T-helper 17 cell (primary cell): ENCODE data around the gene SEC24C. TPM values are rescaled to one million over a fixed set of nuclear protein-coding genes. Genes with fewer than 3 reads are reported as not detected.

ENCODE experiments used
- ATAC-seq: fragments of 150-1000 bp; cut with Tn5 transposase; 2 replicates; pipeline ENCODE4 v1.10.0; 2021; ENCODE audit warnings: mild to moderate bottlenecking, moderate library complexity
- DNase-seq, 3 donors: peaks; one replicate each; pipeline versions ENCODE4 v3.0.0 to v3.0.0-alpha.2; 2020 to 2021
- H3K9me3 ChIP-seq: one replicate; pipeline ENCODE4 v1.7.0; 2013; ENCODE audit warnings: low read length, mild to moderate bottlenecking; ENCODE audit not compliant: control insufficient read depth, poor library complexity, severe bottlenecking
- H3K27ac Mint-ChIP-seq: one replicate; pipeline ENCODE4 v1.8.0; 2022; ENCODE audit warnings: mild to moderate bottlenecking, moderate library complexity, mixed read lengths
- H3K27me3 Mint-ChIP-seq: one replicate; pipeline ENCODE4 v1.8.0; 2022; ENCODE audit warnings: mixed read lengths
- H3K36me3 Mint-ChIP-seq: one replicate; pipeline ENCODE4 v1.8.0; 2022; ENCODE audit warnings: low read depth, mixed read lengths
- H3K4me1 Mint-ChIP-seq: one replicate; pipeline ENCODE4 v1.8.0; 2022; ENCODE audit warnings: mild to moderate bottlenecking, mixed read lengths
- H3K4me3 Mint-ChIP-seq: one replicate; pipeline ENCODE4 v1.8.0; 2022; ENCODE audit warnings: mild to moderate bottlenecking, moderate library complexity, mixed read lengths
- total RNA-seq, 4 donors: library from RNA in 2 of 4; stranded (reverse) in 2 of 4; gene quantifications; one replicate each; pipeline ENCODE4 v1.2.3 and lab custom pipeline; 2022 to 2026

Gene SEC24C
- total RNA-seq, 2 donors from 2014 or later: 85.0 to 85.5 TPM

DNA sequence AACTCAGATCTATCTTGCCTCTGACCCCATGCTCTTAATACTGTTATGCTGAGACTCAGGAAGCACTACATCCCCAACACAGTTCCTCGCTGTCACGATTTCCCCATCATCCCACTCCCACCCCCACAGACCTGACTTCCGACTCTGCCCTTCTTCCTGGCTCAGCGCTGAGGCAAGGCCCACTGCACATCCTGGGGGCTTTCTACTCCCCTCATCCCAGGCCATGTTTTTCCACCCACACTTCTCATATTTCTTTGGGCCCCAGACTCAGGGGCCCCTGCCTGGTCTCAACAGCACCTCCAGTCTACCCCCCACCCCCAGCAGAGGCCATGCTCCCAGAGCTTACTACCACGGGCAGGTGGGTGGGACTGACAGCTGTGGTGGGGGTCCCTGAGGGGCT is 74.9 kb downstream of the SEC24C start:
- no peaks in the 10 kb centered on the region for H3K36me3 Mint-ChIP-seq
- H3K9me3 ChIP-seq: no peaks in the 10 kb centered on the region
- H3K4me1 Mint-ChIP-seq: peaks cover 10% of the 10 kb centered on the region
- H3K27me3 Mint-ChIP-seq: no peaks in the 10 kb centered on the region
- no peak for DNase-seq
- H3K27ac Mint-ChIP-seq: no peak overlapping the region
- ATAC-seq: no peak
- no peak overlapping the region for H3K4me3 Mint-ChIP-seq

DNA sequence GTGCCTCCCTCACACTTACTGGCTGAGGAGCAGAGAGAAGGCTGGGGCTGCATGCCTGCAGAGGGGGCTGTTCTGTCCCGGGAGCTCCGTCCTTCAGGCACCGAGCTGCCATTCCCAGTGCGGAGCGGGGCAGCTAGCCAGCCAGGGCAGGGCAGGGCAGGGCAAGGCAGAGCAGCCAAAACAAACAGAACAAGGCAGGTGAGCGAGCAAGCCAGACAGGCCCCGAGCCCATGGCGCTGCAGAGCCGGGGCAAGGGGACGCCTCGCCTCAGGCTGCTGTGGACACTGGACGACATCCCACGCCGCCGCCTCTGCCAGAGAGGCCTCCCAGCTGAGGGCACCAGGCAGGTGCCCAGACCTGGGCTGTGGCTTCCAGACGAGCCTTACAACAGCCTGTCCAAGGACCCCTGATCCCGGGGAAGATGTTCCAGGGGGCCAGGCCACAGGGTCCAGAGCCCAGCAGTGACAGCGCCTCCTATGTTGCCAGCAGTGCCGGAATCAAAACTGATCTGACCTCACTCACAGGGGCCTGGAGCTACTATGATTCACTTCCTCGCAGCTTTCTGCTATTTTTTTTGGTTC is 75.4 kb downstream of the SEC24C start:
- no peaks in the 10 kb centered on the region for H3K9me3 ChIP-seq
- Mint-ChIP-seq H3K4me1 (peaks cover 10% of the 10 kb centered on the region), H3K27me3 (no peaks in the 10 kb centered on the region), H3K27ac (no peak overlapping the region), H3K36me3 (no peaks in the 10 kb centered on the region), H3K4me3 (no peak overlapping the region)
- no peak for DNase-seq
- no peak for ATAC-seq

Other genes with a start within 250 kb of the SEC24C start
- 10 to 100 TPM; 31.8 to 37.4 TPM for gene PPP3CB, start 248.3 kb upstream of the SEC24C start, total RNA-seq
- 1 to 10 TPM; 3.6 TPM for gene USP54, start 153.0 kb upstream of the SEC24C start, total RNA-seq
- not detected for gene MYOZ1, start 102.9 kb upstream of the SEC24C start, total RNA-seq
- gene SYNPO2L, start 88.3 kb upstream of the SEC24C start, total RNA-seq: under 1 TPM in 1 of 2 donors, not detected in 1; 0.08 TPM
- gene AGAP5, start 46.3 kb upstream of the SEC24C start, total RNA-seq: 1 to 10 TPM; 7.7 to 8.2 TPM
- gene CHCHD1, start 37.7 kb downstream of the SEC24C start, total RNA-seq: 1 to 10 TPM; 6.6 to 7.6 TPM
- gene ZSWIM8, start 41.2 kb downstream of the SEC24C start, total RNA-seq: 10 to 100 TPM; 71.7 to 74.7 TPM
- 10 to 100 TPM; 80.6 to 80.9 TPM for gene NDST2, start 67.2 kb downstream of the SEC24C start, total RNA-seq
- 10 to 100 TPM; 52.6 to 59.6 TPM for gene CAMK2G, start 130.2 kb downstream of the SEC24C start, total RNA-seq
- under 1 TPM in 1 of 2 donors, not detected in 1; 0.42 TPM for gene PLAU, start 166.8 kb downstream of the SEC24C start, total RNA-seq